NCI-H1105 (cell line): ENCODE measurements around the gene PARG.
"Not testable (repeated sequence)": the region's sequence is repeated elsewhere in the genome, so short reads cannot be mapped to it uniquely, and the experiment has no call there.

Experiments
- DNase-seq: peaks from one replicate; lab custom pipeline; 2025; lab: John Stamatoyannopoulos, UW

The PARG gene

GRCh38 chr10:49903829-49904228 is 38.0 kb downstream of the PARG start:
- DNase-seq = not testable (repeated sequence)

GRCh38 chr10:49900406-49900805 is 41.4 kb downstream of the PARG start:
- not testable (repeated sequence) for DNase-seq

GRCh38 chr10:49899999-49900398 is 41.8 kb downstream of the PARG start:
- not testable (repeated sequence) for DNase-seq

GRCh38 chr10:49890025-49890424 is 51.8 kb downstream of the PARG start:
- not testable (repeated sequence) for DNase-seq

DNA sequence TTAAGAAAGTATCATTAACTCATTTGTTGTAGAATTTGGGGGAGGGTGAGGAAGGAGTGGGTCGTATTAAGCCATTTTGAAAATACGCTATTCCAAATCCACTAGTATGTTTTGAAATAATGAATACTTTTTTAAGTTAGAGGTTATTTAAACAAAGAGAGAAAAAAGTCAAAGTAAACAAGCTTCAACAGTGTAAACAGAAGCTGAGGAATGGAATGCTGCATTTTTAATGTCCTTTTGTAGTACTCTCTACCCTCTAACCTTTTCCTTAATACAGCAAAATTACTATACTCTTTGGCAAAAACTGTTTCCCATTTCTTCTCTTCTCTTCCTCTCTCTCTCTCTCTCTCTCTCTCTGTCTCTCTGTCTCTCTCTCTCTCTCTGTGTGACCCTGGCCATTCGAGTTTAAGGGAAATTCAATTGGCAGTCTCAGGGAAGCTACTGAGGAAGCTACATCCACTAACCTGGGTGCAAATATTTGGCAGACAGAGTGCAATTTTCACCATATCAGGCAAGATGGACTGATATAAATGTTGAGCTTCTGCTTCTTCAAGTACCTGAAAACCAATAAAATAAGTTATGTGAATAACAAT is 57.0 kb downstream of the PARG start:
- DNase-seq = not testable (repeated sequence)

DNA sequence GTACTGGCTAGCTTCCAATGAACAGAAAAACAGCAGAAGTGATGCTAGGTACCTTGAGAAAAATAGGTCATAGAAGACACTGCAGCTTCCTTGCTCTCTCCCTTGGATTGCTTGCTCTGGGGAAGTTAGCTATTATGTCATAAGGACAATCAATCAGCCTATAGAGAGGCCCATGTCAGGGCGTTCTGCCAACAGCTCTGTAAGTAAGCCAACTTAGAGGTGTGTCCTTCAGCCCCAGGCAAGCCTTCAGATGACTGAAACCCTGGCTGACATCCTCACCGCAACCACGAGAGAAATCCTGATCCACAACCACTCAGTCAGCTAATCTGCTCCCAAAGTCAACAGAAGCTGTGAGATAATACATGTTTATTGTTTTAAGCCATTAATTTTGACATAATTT is 58.0 kb downstream of the PARG start:
- not testable (repeated sequence) for DNase-seq

- not testable (repeated sequence) for DNase-seq
Measured at GRCh38 chr10:49882327-49882726, 59.5 kb downstream of the PARG start.

DNA sequence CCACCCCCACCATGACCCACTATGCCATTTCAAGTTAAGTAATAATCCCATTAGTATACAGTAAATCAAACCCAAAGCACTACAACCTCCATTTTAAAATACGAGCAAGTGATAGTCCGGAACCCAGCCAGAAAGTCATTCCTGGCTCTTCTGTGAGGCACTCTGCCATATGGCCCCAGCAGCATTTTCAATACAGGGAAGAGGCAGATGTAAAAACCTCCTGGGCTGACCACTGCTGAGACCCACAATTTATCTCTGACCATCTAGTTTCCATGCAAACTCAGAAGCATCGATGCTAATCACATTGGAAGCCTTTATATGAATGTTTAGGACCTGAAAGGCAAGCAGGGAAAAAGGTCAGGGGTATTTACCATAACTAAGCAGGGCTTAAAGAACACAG is 69.1 kb downstream of the PARG start:
- not testable (repeated sequence) for DNase-seq

DNA sequence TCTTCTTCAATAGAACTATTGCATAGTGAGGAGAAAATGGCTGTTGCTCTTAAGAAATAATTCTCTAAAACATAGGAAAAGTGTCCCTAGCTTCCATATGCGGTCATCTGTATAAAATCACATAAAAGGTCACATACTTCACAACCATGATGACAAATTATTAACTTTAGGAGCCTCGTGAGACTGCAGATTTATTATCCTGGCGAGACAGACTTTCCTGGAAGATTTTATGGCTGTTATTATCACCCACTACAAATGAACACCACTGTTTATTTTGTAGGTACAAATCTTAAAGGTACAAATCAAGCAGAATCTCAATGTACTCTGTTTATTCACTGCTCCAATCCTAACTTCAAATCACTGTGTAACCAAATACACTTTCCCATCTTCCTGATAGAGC is 70.4 kb downstream of the PARG start:
- not testable (repeated sequence) for DNase-seq

GRCh38 chr10:49859933-49860332 is 81.9 kb downstream of the PARG start:
- DNase-seq = not testable (repeated sequence)

GRCh38 chr10:49858697-49859382 is 83.0 kb downstream of the PARG start:
- not testable (repeated sequence) for DNase-seq

DNA sequence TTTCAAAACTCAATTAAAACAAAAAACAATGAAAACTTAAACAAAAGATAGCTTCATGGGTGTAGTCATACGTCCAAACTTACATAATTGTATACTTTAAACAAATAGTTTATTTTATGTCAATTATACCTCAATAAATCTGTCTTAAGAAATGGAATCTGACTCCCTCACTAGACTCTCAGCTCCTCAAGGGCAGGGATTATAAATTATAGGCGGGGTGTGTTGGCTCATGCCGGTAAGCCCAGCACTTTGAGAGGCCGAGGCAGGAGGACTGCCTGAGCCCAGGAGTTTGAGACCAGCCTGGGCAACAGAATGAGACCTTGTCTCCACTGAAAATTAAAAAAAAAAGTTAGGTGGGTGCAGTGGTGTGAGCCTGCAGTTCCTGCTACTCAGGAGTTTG is 92.3 kb downstream of the PARG start:
- DNase-seq = not testable (repeated sequence)

GRCh38 chr10:49844775-49845595 is 96.8 kb downstream of the PARG start:
- DNase-seq = no peak

- not testable (repeated sequence) for DNase-seq
Measured at GRCh38 chr10:49842333-49842628, 99.5 kb downstream of the PARG start.

DNA sequence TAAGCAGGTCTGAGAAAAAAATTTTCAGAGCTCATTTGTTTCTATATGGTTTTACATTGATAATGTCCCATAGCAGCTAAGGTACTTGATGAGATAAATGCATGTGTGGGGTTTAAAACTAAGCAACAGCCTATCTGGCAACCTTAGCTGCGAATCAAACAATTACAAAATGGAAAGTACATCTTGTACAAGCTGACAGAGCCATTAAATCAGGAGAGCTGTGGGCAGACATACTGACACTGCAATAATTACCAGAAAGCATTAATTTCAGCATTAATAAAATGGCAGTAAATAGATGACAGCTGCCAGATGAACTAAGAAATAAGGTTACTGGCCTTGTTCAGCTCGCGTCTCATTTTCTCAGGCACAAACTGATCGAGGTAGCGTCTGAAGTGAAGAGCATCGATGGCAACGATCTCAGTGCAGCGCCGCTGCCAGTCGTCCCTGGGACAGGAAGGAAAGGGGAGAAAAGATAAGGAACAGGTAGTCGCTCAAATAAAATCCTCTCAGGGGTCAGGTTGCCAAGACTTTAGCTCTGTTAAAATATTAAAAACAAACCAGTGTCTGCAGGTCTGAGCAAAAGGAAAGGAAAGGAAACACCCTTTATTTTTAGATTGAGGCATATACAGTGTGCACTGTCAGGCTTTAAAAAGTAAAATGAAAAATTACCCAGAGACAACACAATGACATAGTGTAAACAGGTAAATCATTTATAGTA is 100.1 kb downstream of the PARG start:
- no peak for DNase-seq

GRCh38 chr10:49837685-49838084 is 104.1 kb downstream of the PARG start:
- no peak for DNase-seq

DNA sequence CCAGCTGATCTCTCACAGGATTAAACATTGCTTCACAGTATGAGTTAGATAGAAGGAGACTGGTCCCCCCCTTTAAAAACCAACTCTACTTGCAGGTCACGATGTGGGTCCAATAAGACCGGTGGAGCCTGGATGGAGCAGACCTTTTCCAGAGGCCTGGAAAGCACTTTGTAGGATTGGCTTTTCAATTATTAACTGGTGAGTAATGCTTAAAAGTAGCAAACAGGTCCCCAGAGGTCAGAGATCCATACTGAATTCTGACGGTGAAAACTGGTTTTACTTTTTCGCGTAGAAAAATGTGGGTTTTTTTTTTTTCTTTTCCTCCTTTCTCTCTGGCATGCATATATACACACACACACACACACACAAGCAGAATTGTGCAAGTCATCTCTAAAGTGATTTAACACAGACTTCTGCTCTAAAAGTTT is 104.8 kb downstream of the PARG start:
- DNase-seq = no peak

DNA sequence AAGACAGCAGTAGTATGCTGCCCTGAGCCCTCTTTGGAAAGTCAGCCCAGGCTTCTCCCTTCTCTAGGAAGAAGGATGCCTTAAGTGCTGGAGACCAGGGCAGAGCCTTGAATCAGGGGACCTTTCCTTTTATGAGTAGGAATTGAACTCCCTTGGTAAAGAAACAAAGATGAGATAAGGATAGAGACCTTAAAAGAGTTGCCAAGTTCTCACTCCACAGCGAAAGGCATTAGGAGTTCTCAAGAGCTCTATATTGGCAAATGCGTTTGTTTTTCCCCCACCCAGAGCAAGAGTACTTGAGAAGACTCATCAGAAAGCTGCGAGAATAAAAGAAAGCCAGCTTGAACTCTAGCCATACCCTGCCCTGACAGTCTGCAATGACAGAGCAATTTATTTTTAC is 106.9 kb downstream of the PARG start:
- DNase-seq = no peak

- no peak for DNase-seq
Measured at GRCh38 chr10:49834201-49834600, 107.6 kb downstream of the PARG start.

- DNase-seq = no peak
Measured at GRCh38 chr10:49833168-49833567, 108.7 kb downstream of the PARG start.

DNA sequence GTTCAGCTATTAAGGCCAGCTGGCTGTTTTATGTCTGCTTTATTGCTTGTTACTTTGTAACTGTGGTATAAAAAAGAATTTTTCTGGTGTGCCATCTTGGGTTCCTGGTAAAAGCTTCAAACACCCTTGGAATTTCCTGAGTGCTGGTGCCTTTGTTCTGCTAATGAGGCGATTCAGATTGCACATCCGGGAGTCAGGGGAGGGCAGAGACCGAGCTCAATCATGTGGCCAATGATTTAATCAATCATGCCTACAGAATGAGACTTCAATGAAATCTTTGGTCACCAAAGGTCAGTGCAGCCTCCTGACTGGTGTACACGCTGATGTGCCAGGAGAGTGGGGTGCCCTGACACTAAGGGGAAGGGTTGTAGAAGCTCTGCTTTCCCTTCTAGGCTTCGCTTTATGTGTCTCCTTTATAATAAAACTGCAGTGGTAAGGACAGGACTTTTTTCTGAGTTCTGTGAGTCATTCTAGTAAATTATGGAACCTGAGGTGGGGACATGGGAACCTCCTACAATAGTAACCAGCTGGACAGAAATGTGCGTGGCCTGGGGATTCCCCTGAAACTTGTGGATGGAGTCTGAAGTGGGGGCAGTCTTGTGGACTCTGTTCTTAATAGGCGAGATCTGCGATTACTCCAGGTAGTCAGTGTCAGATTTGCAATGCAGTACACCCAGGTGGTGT is 110.3 kb downstream of the PARG start:
- no peak for DNase-seq

DNA sequence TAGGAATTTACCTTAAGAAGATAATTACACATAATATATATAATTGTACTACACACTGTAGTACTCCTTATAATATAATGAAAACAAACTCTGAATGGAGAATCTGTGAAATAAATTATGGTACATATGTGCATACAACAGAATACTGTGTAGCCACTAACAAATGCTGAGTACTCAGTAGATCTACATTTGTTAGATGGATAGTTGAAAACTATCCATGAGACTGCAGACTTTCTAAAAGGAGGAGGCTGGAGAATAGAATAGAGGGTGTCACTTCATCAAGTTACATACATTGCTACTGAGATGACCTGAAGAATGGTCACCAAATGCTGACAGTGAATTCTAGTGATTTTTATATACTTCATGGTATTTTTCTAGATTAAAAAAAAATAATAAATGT is 111.0 kb downstream of the PARG start:
- DNase-seq = no peak
